CD1c-positive myeloid dendritic cell (primary cell): Measurements from ENCODE around the gene LCNL1.
A peak's percentile ranks its signal among the peaks of the same experiment; 100 is the strongest.

Experiments
- DNase-seq: peaks from one replicate; pipeline ENCODE4 v3.0.0-alpha.2; 2016; ENCODE audit errors: extremely low spot score

Gene LCNL1

DNA sequence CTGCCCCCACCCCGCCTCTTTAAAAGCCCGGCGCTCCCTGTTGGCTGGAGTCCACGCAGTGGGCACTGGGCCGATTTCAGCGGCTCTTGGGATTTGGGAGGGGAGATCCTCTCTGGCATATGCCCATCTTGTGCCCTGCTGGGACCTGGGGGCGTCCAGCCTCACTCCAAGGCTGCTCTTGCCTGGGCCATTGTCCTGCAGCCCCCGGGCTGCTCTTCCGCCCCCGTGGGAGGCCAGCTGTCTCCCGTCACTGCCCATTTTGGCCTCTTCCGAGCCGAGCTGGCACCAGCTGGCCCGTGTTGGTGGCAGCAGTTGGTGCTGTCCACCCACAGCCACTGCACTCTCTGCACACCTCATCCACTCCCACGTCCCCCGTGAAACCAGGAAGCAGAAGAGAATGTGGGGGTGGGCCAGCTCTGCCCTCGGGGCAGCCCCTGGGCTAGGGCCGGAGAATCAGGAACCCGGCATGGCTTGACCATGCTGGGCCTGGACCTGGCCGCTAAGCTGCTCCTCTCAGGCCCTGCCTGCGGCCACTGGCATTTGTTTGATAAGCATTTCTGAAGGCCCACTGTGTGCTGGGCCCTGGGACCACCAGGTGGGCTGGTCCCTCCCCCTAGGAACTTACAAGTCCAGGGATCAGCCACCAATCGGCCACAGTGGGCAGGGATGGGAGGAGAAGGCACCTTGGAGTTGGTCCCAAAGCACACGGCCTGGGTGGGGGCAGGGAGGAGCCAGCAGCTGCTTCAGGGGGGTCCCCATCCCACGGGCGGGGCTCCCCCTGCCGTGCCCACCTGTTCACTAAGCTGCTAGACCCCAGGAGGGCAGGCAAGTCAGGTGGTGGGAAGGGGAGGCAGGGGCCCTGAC lies 35.5 kb upstream of the LCNL1 start:
- DNase-seq: peak; percentile 69

DNA sequence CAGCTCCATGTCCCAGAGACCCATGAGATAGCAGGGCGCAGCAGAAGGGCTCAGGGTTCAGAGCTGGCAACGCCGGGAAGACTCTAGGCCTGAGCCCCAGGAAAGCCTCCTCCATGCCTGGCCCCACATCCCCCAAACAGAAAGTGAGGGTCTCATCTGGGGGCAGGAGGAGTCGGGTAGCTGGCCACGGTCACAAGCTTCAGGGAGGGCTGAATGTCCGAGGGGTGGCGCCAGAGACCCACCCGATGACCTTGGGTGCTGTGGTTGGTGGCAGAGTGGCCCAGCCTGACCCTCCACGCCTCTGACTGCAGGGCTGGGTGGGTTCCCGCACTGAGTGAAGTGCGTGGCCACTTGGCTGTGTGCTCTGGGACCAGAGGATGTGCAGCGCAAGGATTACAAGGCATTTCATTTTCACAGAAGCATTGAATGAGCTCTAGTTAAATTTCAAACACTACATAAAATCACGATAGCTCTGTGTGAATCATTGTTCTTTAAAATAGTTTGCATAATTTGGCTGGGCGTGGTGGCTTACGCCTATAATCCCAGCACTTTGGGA lies 34.8 kb upstream of the LCNL1 start:
- DNase-seq: peak; percentile 47

DNA sequence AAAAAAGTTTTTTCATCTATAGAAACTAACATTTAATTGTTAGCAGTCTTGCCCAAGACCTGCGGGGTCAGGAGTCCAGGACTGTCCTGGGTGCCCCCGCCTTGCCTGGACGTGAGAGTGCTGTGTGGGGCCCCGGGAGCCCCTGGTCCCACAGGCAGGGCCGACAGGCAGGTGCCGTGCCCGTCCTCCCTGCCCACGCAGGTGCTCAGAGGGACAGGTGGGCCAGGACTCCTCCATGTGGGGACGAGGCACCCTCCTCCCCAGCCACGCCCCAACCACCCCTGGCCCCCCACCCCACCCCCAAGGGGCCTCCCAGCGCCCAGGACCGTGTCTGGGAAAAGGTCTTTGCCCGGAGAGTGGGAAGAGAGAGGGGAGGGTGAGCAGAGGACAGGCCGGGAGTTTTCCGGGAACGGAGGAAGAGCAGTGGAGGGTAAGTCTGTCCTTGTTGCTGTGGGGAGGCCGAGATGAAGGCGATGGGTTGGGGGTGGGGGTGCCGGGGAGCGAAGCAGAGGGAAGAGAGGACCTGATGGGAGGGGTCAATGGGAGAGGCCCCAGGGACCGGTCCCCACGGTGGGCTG lies 33.5 kb upstream of the LCNL1 start:
- DNase-seq: no peak

DNA sequence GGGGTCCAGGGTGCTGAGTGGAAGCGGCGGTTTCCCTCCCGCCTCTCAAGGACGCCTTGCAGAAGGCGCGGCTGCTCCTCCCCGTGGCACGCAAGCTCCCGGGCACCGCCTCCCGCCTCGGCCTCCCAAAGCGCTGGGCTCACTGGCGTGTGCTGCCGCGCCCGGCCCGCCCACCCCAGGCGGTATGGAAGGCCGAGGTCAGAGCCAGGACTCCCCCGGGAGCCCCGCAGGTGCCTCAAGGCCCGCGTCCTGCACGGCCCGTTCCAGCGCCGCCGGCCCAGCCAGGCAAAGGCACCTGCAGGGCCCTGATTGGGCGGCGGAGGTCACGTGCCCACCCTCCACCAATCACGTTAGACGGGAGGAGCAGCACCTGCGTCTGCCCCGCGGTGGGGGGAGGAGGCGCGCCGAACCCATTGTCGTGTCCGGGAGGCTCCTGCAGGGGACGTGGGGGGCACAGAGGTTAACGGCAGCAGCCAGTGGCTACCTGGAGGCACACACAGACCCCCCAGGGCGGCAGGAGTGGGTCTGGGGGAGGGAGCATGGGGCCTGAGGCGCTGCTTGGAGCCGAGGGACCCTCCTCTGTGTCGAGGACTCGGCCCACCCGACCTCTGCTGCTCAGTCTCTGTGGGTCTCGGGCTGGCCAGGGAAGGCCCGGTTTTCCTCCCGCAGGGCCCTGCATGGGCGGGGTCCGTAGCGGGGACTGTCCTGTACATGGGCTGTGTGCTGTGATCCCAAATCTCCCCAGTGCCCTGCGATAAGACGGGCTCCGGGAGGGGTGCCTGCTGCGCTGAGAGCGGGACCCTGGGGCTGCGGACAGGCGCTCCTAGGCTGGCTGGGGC lies 32.8 kb upstream of the LCNL1 start:
- DNase-seq: peak; percentile 93

DNA sequence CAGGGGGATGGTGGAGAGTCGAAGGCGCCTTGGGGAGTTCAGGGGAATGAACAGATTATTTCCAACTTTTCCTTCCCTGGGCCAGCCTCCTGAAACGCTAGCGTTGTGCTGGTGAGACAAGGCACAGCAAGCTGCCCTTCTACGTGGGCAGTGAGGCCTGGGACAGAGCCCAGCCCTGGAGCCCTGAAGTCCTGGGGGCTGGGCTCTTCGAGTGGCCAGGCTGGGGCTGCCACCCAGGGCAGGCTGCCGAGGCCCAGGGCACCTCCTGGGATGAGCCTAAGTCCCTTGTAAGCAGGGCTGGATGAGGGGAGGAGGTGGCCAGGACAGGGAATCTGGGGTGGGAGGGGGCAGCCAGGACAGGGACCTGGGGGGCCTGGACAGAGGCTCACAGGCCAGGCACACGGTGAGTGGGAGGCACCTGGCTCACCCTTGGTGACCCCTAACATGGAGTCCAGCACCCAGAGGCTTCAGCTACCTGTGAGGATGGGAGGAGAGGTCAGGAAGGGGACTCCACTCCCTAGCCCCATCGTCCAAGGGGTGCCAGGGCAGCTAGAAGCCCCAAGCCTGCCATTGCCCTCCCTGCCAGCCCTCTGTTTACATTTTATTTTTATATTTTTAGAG lies 32.0 kb upstream of the LCNL1 start:
- no peak for DNase-seq

DNA sequence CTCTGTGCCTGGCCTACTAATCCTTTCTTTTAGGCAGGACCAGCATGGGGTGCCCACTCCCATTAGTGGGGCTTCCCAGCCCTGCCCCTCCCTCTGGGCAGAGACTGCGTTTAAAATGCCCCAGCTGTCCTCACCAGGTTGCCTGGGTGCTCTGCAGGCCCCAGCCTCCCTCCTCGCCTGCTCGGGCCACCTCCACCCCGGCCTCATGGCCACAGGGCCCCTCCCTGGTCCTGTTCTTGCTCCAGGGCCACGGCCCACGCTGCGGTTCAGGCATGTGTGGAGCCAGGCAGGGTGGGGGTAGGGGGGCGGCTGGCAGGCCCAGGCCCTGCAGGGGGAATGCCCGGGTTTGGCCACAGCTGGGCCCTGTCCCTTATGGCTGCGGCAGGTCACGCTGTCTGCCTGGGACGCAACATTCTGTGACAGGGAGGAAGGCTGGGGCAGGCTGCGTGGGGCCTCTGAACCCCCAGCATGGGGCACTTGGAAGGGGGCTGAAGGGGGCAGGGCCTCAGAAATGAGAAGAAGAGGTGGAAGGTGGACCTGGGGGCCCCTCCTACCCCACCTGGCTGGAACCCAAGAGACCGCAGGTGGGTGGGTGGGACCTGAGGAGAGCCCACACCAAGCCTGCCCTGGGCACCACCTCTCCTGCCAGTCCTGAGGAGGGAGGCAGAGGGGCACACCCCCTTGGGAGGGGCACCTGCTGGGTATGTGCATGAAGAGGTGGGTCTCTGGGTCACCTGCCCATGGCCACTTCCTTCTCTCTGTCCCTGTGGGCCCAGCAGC lies 31.1 kb upstream of the LCNL1 start, which contains the start of gene LCN12:
Gene LCN12, plus strand, starts transcription at position 733 of the 780 bp plus-strand sequence. CDS start 55 bp downstream, outside the sequence.
- DNase-seq: no peak

DNA sequence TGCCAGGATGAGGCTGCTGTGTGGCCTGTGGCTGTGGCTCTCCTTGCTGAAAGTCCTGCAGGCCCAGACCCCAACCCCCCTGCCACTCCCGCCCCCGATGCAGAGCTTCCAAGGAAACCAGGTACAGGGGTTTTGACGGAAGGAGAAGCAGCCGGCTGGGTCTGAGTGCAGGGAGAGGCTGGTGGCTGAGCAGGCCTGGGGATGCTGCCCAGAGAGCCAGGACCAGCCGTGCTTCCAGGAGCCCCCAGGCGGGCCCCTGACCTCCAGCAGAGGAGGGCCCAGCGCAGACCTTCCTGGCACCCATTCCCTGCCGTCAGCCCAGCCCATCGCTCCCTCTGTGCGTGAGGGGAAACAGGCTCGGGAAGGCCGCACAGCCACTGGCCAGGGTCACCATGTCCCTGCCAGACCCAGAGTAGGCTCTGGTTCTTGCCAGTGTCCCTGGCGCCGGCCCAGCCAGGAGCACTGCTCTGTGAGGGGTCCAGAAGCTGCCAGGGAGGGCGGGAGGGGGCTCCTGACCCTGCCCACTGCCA lies 30.4 kb upstream of the LCNL1 start:
- no peak for DNase-seq

DNA sequence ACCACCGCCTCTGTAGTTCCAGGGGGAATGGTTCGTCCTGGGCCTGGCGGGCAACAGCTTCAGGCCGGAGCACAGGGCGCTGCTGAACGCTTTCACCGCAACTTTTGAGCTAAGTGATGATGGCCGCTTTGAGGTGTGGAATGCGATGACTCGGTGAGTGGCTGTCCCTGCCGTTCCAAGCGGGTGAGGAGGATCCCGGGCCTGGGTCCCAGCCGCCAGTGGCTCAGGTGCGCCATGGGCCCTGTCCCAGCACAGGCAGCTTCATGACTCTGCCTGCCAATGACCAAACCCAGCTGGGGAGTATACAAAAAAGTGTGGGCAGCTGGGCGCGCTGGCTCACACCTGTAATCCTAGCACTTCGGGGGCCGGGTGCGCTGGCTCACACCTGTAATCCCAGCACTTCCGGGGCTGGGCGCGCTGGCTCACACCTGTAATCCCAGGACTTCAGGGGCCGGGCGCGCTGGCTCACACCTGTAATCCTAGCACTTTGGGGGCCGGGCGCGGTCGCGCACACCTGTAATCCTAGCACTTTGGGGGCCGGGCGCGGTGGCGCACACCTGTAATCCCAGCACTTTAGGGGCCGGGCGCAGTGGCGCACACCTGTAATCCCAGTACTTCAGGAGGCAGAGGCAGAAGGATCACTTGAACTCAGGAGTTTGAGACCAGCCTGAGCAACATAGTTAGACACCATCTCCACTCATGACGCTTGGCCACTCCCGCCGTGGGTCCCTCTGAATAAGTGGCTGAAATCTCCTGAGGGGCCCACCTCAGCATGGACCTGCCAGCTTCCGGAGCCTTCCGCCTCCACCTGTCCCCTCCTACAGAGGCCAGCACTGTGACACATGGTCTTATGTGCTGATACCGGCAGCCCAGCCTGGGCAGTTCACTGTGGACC lies 29.7 kb upstream of the LCNL1 start:
- DNase-seq: no peak

DNA sequence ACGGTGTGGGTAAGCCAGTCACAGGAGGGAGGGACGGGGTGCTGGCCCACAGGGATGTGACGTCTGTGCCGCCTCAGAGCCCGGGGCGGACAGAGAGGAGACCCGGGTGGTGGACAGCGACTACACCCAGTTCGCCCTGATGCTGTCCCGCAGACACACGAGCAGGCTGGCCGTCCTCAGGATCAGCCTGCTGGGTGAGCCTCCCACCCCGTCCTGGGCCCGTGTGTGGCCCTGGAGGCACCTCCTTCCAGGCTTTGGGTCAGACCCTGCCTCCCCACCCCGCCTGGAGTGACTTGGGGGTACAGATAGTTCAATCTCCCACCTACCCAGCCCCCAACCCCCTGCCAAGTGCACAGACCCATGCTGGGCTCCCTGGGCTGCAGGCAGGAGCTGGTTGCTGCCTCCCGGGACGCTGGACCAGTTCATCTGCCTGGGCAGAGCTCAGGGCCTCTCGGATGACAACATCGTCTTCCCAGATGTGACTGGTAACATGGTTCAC lies 29.0 kb upstream of the LCNL1 start:
- DNase-seq: no peak

DNA sequence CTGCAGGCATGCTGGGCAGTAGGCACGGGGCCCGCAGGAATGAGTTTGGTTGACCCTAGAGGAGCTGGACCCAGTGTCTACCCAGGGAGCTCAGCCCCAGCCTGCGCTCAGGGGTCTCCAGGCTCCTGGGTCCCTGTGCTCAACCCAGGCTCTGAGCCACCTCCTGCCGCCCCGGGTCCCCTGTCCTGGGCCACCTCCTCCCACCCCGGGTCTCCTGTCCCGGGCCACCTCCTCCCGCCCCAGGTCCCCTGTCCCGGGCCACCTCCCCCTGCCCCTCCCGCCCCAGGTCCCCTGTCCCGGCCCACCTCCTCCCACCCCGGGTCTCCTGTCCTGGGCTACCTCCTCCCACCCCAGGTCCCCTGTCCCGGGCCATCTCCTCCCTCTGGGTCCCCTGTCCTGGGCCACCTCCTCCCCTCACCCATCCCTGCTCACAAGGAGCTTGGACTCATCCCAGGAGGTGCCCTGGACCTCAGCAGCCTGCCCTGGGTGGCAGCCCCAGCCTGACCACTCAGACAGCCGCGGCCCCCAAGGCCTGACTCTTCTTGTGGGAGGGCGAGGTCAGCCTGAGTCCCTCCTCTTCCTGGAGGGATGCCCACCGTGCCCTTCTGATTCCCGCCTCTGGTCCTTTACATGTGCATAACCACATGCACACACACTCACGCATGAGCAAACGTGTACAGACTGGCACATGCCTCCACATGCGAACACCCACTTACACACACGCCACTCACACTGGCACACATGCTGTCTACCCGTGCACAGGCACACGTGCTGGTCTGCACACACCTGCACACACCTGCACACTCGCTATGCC lies 28.3 kb upstream of the LCNL1 start:
- DNase-seq: no peak

DNA sequence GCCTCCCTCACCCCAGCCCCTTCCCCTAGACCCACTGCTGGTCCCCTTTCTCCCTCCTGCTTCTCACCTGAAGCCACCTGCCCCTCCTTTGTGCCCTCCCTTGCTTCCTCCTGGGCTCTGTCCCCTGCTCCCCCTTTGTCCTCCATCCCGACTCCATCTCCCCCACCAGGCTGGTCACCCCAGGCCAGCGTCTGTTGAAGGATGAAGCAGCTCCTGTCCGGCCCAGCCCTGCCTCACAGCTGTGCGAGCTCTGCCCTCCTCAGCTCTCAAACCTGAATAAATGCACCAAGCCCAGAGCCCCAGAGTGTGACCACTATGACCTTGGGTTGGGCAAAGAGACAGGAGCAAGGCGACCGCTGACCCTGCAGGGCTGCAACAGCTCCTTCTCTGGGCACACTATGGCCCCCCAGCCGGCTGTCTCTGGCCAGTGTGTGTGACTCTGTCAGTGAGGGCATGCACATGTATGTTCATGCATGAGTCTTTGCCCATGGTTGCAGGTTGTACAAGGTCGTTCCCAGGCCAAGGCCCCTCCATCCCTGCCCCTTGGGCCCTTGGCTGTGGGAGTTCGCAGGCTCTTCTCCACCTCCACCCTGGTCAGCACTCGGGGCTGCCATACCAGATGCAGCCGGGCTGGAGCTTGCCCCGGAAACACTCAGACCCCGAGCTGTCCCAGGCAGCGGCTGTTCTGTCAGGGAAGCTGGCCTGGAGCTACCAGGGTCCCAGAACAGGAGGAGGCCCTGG lies 27.4 kb upstream of the LCNL1 start:
- no peak for DNase-seq

DNA sequence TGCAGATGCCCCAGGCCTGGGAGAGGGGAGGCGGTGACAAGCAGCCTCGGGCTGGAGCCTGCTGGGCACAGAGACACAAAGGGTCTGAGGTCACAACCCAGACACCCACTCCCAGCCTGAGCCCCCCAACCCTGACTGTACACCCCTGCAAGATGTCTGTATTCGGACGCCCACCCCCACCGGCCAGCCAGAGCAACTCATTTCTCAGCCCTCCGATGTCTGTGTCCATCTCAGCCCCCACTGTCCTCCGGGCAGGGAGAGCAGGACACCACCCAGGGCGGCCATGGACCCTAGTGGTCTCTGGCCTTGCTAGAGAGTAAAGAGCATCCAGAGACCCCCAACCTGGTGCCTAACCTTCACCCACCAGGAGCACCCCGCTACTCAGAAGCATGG lies 26.9 kb upstream of the LCNL1 start:
- no peak for DNase-seq

DNA sequence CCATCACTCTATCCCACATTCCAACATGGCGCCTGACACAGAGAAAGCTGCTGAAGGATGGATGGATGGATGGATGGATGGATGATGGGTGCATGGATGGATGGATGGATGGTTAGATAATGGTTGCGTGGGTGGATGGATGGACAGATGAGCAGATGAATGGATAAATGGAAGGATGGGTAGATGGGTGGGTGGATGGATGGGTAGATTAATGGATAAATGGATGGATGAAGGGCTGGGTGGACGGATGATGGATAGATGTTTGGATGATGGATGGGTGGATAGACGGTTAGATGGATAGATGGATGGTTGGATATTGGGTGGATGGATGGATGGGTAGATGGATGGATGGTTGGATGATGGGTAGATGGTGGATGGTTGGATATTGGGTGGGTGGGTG lies 26.2 kb upstream of the LCNL1 start:
- no peak for DNase-seq

DNA sequence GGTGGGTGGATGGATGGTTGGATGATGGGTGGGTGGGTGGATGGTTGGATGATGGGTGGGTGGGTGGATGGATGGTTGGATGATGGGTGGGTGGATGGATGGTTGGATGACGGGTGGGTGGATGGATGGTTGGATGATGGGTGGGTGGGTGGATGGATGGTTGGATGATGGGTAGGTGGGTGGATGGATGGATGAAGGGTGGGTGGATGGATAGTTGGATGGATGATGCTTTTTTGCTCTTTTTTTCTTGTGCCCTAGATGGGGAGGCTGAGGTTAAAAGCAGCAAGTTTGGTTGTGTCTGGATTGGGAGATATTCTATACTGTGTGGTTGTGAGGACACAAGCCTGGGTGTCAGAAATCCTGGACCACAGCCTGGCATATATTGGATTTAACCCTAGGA lies 25.3 kb upstream of the LCNL1 start:
- no peak for DNase-seq

DNA sequence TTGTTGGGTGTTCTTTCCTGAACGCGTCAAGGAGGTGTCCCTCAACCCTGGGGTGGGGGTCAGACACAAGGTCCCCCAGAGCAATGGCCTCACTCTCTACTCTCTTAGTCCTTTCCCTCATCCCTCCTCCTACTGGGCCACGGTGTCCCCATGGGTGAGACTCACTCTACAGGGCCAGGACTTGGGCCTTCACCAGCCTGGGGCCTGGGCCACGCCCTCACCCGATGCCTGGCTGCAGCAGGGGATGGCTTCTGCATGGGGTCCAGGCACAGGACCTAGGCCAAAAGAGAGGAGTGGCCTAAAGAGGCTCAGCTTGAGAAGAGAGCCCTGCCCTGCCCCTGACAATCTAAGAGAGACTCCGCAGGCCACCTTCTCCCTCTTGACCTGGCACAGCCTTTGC lies 24.9 kb upstream of the LCNL1 start:
- no peak for DNase-seq

DNA sequence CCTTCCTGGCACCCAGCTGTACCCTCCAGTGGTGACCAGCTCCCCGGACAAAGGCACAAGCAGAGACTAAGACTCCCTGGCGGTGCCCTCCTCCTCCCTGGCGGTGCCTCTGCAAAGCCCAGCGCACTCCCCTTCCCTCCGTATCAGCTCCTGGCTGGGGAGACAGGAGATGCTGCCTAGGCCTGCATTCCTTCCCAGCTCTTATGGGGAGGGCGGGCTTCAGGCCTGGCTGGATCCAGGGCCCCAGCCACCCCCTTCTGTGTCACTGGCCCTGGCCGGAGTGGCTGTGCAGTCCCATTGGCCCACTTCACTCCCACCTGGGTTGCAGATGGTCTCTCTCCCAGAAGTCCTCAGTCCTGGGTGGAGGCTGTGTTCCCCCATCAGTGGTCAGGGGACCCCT lies 24.3 kb upstream of the LCNL1 start:
- DNase-seq: no peak

DNA sequence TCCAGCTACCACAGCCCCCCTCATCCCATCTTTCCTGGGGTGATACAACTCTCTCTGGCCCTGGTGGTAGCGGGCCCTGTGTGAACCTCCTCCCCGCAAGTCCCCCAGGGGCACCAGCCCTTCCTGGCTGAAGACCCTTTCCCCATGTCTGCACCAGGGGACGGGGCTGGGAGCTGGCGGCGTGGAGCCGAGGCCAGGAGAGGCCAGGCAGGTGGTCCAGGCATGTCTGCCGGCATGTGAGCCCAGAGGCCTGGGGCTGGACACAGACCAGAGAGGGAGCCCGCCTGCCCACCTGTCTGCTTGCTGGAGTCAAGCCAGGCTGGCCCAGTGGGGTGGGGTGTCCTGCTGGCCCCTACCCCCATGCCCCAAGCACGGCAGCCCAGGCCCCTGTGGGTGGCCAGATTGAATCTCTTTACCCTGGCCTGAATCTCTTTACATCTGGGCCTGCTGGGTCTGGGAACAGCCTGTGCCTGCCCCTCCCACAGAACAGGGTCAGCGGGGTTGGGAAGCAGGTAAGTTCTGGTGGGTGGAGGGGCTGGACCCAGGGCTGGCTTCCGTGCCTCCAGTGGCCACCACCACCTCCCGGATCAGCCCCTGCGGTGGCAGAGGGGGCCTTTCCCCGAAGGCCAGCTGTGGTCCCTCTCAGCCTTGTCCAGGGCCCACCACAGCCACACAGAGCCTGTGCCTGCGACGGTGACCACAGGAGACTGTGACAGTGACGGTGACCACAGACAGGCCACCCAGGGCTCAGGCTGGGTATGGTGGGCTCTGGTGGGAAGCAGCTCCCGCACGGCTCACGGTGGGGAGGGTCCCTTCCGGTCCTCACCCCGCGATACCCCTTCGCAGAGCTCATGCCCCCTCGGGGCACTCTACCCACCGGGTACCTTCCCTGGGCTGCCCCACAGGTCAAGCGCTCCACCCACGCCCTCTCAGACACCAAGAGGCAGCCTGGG lies 23.6 kb upstream of the LCNL1 start:
- DNase-seq: no peak
